SU-DHL-6 (cell line): Measurements from ENCODE around the gene PDE1A.

Experiments
- H2AFZ ChIP-seq: fragments of 200-600 bp; sonication (generic); 2 replicates; pipeline ENCODE4 v1.6.1; 2014; ENCODE audit warnings: low read depth, mild to moderate bottlenecking, moderate library complexity, mixed read lengths, antibody characterized with exemption, low read length; ENCODE audit not compliant: severe bottlenecking
- H3F3A ChIP-seq: fragments of 200-600 bp; shearing (Covaris generic); 2 replicates; pipeline ENCODE4 v1.6.0; 2016; ENCODE audit warnings: antibody characterized with exemption, mild to moderate bottlenecking; ENCODE audit not compliant: insufficient read depth
- H3K27ac ChIP-seq: fragments of 200-600 bp; sonication (generic); 2 replicates; pipeline ENCODE4 v1.5.1; 2016; ENCODE audit warnings: low read depth, mild to moderate bottlenecking, low read length, moderate library complexity, mixed read lengths
- H3K27me3 ChIP-seq: fragments of 200-600 bp; sonication (generic), shearing (Covaris generic); 2 replicates; pipeline ENCODE4 v1.6.0; 2014; ENCODE audit warnings: mild to moderate bottlenecking, low read length
- H3K36me3 ChIP-seq: fragments of 200-600 bp; sonication (generic); 2 replicates; pipeline ENCODE4 v1.6.1; 2014; ENCODE audit warnings: mild to moderate bottlenecking, low read length, mixed read lengths
- H3K4me2 ChIP-seq: fragments of 300-600, 200-600 bp; shearing (Covaris generic), sonication (generic); 2 replicates; pipeline ENCODE4 v1.6.0; 2014; ENCODE audit warnings: low read length, low read depth, mild to moderate bottlenecking; ENCODE audit not compliant: poor library complexity, severe bottlenecking
- H3K4me3 ChIP-seq: fragments of 200-600 bp; sonication (generic); 2 replicates; pipeline ENCODE4 v1.5.1; 2014; ENCODE audit warnings: antibody characterized with exemption, low read length, mild to moderate bottlenecking, mixed read lengths; ENCODE audit not compliant: insufficient read depth, poor library complexity, severe bottlenecking
- H3K79me2 ChIP-seq: fragments of 200-600 bp; sonication (generic); 2 replicates; pipeline ENCODE4 v1.6.1; 2014; ENCODE audit warnings: mild to moderate bottlenecking, low read length, moderate library complexity; ENCODE audit not compliant: insufficient read depth
- H3K9ac ChIP-seq: fragments of 200-600 bp; sonication (generic); 2 replicates; pipeline ENCODE4 v1.7.0; 2014; ENCODE audit warnings: mild to moderate bottlenecking, low read length
- H3K9me2 ChIP-seq: fragments of 200-600 bp; sonication (generic); replicated peaks from 2 replicates; pipeline ENCODE4 v1.6.1; 2014; ENCODE audit warnings: low read length; ENCODE audit not compliant: insufficient read depth
- H3K9me3 ChIP-seq: fragments of 200-600 bp; sonication (generic); 2 replicates; pipeline ENCODE4 v1.6.1; 2014; ENCODE audit warnings: low read length, mixed read lengths; ENCODE audit not compliant: insufficient read depth
- H4K20me1 ChIP-seq: fragments of 200-600 bp; sonication (generic); 2 replicates; pipeline ENCODE4 v1.6.1; 2014; ENCODE audit warnings: low read depth, mild to moderate bottlenecking, antibody characterized with exemption, low read length, moderate library complexity, mixed read lengths
- EZH2phosphoT487 ChIP-seq: fragments of 200-600 bp; sonication (generic), shearing (Covaris generic); conservative IDR thresholded peaks from 2 replicates; pipeline ENCODE4 v1.6.1; 2018; ENCODE audit warnings: mild to moderate bottlenecking, antibody characterized with exemption, low read length, moderate library complexity, mixed read lengths
- TF ChIP-seq, protein P1 (sequence below): fragments of 200-600 bp; sonication (generic); IDR thresholded peaks from one replicate; pipeline ENCODE4 v1.5.1; 2017; ENCODE audit warnings: antibody characterized with exemption, mild to moderate bottlenecking, low read length, moderate library complexity; ENCODE audit not compliant: insufficient read depth, poor library complexity, severe bottlenecking

The PDE1A gene

DNA sequence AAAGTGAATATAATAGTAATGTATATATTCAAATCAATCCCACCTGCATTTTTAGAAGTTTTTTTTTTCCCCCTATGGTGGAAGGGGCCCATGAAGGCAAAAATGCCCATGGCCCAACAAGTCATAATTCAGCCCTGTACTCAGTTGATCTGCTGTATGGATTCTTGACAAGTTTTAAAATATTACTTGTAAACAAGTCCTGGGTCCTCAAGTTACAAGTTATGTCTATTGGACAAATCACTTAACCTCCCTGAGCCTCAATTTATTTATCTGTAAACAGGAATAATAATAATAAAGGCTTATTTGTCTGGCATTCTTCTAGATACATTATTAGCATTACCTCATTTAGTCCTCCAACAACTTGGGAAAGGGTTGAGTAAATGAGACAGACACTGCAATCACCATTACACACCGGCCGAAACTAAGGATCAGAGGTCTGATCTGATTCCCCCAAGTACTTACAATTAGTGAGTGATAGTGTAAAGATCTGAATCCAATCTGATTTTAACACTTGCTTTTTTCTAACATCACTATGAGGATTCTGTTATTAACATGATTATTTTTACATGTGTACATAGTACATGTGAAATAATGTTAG lies 66.1 kb downstream of the PDE1A start:
- no peak overlapping the region for H3K4me3 ChIP-seq
- no peak overlapping the region for H2AFZ ChIP-seq
- H3K27me3 ChIP-seq, result no peaks in the 10 kb centered on the region
- H3K79me2 ChIP-seq, result no peaks in the 10 kb centered on the region
- no peaks in the 10 kb centered on the region for H3K36me3 ChIP-seq
- H3K27ac ChIP-seq, result no peak overlapping the region
- H3K4me2 ChIP-seq, result no peak overlapping the region
- no peak overlapping the region for H3K9ac ChIP-seq
- no peak for TF ChIP-seq EZH2phosphoT487
- TF ChIP-seq, protein P1, sequence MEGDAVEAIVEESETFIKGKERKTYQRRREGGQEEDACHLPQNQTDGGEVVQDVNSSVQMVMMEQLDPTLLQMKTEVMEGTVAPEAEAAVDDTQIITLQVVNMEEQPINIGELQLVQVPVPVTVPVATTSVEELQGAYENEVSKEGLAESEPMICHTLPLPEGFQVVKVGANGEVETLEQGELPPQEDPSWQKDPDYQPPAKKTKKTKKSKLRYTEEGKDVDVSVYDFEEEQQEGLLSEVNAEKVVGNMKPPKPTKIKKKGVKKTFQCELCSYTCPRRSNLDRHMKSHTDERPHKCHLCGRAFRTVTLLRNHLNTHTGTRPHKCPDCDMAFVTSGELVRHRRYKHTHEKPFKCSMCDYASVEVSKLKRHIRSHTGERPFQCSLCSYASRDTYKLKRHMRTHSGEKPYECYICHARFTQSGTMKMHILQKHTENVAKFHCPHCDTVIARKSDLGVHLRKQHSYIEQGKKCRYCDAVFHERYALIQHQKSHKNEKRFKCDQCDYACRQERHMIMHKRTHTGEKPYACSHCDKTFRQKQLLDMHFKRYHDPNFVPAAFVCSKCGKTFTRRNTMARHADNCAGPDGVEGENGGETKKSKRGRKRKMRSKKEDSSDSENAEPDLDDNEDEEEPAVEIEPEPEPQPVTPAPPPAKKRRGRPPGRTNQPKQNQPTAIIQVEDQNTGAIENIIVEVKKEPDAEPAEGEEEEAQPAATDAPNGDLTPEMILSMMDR, result no peak
- no peaks in the 10 kb centered on the region for H3F3A ChIP-seq
- no peaks in the 10 kb centered on the region for H3K9me3 ChIP-seq
- no peaks in the 10 kb centered on the region for H3K9me2 ChIP-seq
- no peaks in the 10 kb centered on the region for H4K20me1 ChIP-seq

DNA sequence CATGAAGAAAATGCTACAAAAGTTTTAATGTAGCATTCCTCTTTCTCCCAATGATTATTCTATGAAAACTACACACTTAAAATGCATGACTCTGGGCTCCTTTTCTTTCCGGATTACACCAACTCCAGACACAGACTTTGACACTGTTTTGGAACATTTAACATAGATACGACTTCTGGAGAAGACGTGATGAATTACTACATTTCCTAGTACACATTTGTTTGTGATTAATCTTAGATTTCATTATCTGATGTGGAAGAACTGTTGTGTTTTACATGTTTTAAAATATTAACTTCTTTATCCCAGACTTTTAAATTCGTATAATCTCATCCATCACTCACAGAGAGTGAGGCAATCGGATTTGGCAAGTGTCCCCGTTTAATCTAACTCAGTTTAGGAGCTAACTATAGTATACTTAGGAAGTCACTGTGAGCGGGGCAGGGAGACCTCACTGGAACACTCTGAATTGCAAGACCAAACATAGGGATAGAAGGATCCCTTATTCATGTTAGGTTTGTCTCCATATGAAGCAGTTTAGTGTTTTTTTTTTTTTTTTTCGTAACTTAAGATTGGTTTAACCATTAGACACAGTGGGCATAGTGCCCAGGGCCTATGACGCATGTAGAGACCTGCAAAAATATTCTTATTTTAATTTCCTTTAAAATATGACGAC lies 66.7 kb downstream of the PDE1A start:
- no peaks in the 10 kb centered on the region for H3K9me2 ChIP-seq
- no peaks in the 10 kb centered on the region for H3K79me2 ChIP-seq
- H3K27me3 ChIP-seq, result no peaks in the 10 kb centered on the region
- H4K20me1 ChIP-seq, result no peaks in the 10 kb centered on the region
- TF ChIP-seq, protein P1, result no peak
- no peak for TF ChIP-seq EZH2phosphoT487
- no peak overlapping the region for H3K4me3 ChIP-seq
- no peak overlapping the region for H3K9ac ChIP-seq
- no peak overlapping the region for H3K4me2 ChIP-seq
- H3F3A ChIP-seq, result no peaks in the 10 kb centered on the region
- no peaks in the 10 kb centered on the region for H3K36me3 ChIP-seq
- no peak overlapping the region for H2AFZ ChIP-seq
- no peak overlapping the region for H3K27ac ChIP-seq
- H3K9me3 ChIP-seq, result no peaks in the 10 kb centered on the region

DNA sequence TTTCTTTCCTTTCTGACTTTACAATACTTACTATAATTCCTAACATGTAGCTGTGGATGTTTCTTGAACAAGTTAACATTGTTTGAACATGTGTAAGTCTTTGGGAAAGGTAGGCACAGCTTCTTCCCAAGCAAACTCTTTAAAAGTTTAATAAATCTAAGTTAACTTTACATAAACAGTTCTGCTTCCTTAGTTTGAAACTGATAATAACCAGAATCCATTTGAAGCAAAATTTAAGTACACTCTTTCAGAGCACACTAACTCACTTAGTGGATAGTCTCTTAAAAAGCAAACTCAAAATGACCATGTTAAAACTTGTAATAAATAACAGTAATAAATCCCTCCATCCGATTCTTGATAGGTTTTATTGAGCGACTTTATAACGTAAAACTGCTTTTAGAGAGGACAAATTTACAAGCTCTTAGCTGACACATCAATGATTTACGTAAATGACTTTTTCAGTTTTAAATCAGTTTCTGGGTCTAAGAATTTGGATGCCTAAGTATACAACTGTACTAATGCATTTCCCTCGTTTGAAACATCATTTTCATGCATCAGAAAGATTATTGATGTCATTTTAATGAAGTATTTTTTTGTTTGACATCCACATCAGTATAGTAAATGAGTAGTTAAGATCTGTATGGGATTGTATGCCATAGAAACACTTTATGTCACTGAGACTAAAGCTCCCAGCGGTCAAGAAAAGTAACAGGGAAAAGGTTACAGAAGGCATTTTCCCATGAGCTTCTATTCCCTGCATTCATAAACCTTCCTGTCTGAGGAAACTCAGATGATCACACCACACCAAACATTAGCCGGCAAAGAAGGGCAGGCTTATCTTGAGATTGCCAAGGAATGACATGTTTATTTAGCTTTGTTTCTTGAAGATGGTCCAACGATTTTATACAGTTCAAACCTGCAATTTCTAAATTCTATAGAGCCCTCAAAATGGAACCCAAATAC lies 67.5 kb downstream of the PDE1A start:
- Histone ChIP-seq H3K9me2 (no peaks in the 10 kb centered on the region), H3K4me3 (no peak overlapping the region), H4K20me1 (no peaks in the 10 kb centered on the region), H3F3A (no peaks in the 10 kb centered on the region), H3K4me2 (no peak overlapping the region), H3K79me2 (no peaks in the 10 kb centered on the region), H3K36me3 (no peaks in the 10 kb centered on the region), H3K9me3 (no peaks in the 10 kb centered on the region), H2AFZ (no peak overlapping the region), H3K9ac (no peak overlapping the region), H3K27me3 (no peaks in the 10 kb centered on the region), H3K27ac (no peak overlapping the region)
- no peak for TF ChIP-seq EZH2phosphoT487
- TF ChIP-seq, protein P1, result no peak
